Raji (cell line): ENCODE results near the gene DIP2C.

Source experiments
- POLR2A ChIP-seq: IDR thresholded peaks from 2 replicates; pipeline ENCODE4 v1.6.1; 2011; ENCODE audit warnings: low read depth, low read length, control low read depth; ENCODE audit not compliant: insufficient read depth

DIP2C gene

GRCh38 chr10:572696-573095 is 116.8 kb downstream of the DIP2C start:
- TF ChIP-seq POLR2A, result no peak

GRCh38 chr10:571688-572451 is 117.6 kb downstream of the DIP2C start:
- no peak for TF ChIP-seq POLR2A

- TF ChIP-seq POLR2A, result no peak
Observed at GRCh38 chr10:571166-571565, 118.3 kb downstream of the DIP2C start.

GRCh38 chr10:570628-571163 is 118.8 kb downstream of the DIP2C start:
- no peak for TF ChIP-seq POLR2A

GRCh38 chr10:569961-570627 is 119.4 kb downstream of the DIP2C start:
- no peak for TF ChIP-seq POLR2A

GRCh38 chr10:568848-569247 is 120.6 kb downstream of the DIP2C start:
- TF ChIP-seq POLR2A, result no peak

- TF ChIP-seq POLR2A, result no peak
Observed at GRCh38 chr10:567869-568268, 121.6 kb downstream of the DIP2C start.

- TF ChIP-seq POLR2A, result no peak
Observed at GRCh38 chr10:566241-566885, 123.1 kb downstream of the DIP2C start.

- no peak for TF ChIP-seq POLR2A
Observed at GRCh38 chr10:565676-566075, 123.8 kb downstream of the DIP2C start.

GRCh38 chr10:565146-565545 is 124.3 kb downstream of the DIP2C start:
- TF ChIP-seq POLR2A, result no peak

GRCh38 chr10:563827-564226 is 125.6 kb downstream of the DIP2C start:
- no peak for TF ChIP-seq POLR2A

GRCh38 chr10:562142-562541 is 127.3 kb downstream of the DIP2C start:
- TF ChIP-seq POLR2A, result no peak

GRCh38 chr10:561721-562120 is 127.7 kb downstream of the DIP2C start:
- TF ChIP-seq POLR2A, result no peak

GRCh38 chr10:560314-560992 is 129.0 kb downstream of the DIP2C start:
- TF ChIP-seq POLR2A, result no peak

GRCh38 chr10:559767-560047 is 129.8 kb downstream of the DIP2C start:
- no peak for TF ChIP-seq POLR2A
